HFF-Myc (cell line): ENCODE data around the gene SLC35C1.

Source experiments
- DNase-seq: peaks from one replicate; pipeline ENCODE4 v3.0.0-alpha.2; 2011; ENCODE audit warnings: low read depth; ENCODE audit errors: extremely low read depth
- H3K4me3 ChIP-seq: replicated peaks from 2 replicates; pipeline ENCODE4 v1.5.1; 2011; ENCODE audit warnings: low read depth, mild to moderate bottlenecking, control low read depth, low read length
- TF ChIP-seq, protein P1 (sequence below): IDR thresholded peaks from 2 replicates; pipeline ENCODE4 v1.5.1; 2012; ENCODE audit warnings: mild to moderate bottlenecking, low read depth, low read length, control low read depth; ENCODE audit errors: missing control alignments

Gene SLC35C1

DNA sequence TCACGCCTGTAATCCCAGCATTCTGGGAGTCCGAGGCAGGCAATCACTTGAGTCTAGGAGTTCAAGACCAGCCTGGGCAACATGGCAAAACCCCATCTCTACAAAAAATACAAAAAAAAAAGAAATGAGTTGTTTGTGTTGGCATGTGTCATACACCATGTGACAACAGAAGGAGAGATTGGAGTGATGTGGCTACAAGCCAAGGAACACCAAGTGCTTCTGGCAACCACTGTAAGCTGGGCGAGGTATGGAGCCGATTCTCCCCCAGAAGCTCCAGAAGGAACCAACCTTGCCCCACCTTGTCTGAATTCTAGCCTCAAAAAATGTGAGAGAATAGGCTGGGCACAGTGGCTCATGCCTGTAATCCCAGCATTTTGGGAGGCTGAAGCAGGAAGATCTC is 39.1 kb upstream of the SLC35C1 start:
- H3K4me3 ChIP-seq, result no peak overlapping the region
- DNase-seq, result no peak
- TF ChIP-seq, protein P1, sequence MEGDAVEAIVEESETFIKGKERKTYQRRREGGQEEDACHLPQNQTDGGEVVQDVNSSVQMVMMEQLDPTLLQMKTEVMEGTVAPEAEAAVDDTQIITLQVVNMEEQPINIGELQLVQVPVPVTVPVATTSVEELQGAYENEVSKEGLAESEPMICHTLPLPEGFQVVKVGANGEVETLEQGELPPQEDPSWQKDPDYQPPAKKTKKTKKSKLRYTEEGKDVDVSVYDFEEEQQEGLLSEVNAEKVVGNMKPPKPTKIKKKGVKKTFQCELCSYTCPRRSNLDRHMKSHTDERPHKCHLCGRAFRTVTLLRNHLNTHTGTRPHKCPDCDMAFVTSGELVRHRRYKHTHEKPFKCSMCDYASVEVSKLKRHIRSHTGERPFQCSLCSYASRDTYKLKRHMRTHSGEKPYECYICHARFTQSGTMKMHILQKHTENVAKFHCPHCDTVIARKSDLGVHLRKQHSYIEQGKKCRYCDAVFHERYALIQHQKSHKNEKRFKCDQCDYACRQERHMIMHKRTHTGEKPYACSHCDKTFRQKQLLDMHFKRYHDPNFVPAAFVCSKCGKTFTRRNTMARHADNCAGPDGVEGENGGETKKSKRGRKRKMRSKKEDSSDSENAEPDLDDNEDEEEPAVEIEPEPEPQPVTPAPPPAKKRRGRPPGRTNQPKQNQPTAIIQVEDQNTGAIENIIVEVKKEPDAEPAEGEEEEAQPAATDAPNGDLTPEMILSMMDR, result no peak

DNA sequence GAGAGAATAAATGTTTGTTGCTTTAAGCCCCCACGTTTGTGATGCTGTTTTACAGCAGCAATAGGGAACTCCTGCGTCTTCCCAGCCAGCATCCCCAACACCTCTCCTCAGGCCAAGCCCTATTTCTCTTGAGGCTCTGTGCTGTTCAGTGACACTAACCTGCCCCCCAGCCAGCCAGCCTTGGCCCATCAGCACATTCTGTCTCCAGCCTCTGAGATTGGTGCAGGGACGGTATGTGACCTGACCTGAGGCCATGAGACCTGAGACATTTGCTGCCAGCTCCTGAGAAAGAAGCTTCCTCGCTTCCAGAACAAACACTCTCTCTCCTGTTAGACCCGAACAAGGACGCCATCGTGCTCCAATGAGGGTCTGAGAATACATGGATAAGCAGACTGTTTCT is 38.5 kb upstream of the SLC35C1 start:
- TF ChIP-seq, protein P1, result no peak
- no peak for DNase-seq

DNA sequence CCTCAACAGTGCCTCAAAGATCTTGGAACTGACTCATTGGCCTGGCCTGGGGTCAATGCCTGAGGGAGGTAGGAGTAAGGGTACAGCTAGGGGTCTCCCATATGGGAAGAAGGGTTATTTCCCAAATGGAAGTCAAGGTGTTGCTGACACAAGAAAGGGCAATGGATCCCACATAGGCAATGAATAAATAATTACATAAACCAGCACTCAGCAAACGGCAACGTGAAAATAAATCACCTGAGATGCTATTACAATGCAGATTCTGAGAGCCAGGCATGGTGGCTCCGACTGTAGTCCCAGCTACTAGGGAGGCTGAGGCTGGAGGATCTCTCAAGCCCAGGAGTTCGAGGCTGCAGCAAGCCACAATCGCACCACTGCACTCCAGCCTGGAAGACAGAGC is 36.5 kb upstream of the SLC35C1 start:
- DNase-seq, result no peak
- H3K4me3 ChIP-seq, result no peak overlapping the region

More for the DNA sequence above, 38.5 kb upstream of the SLC35C1 start:
- no peak overlapping the region for H3K4me3 ChIP-seq

DNA sequence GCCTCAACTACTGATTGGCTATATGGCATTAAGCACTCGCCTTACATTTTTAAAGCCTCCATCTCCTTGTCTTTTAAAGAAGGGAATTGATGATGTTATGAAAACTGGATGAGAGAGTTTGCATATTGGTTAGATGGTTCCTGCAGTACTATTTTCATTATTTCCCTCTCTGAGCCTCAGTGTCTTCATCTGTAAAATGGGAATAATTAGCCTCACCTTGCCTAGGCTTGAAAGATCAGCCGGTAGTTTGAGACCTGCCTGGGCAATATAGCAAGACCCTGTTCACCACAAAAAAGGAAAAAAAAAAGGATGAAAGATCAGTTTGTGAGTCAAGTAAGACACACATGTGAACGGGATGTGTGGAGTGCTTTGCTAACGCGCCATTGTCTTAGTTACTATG is 35.0 kb upstream of the SLC35C1 start:
- no peak for DNase-seq
- no peak overlapping the region for H3K4me3 ChIP-seq
- TF ChIP-seq, protein P1, result no peak

More for the DNA sequence above, 36.5 kb upstream of the SLC35C1 start:
- TF ChIP-seq, protein P1, result no peak

DNA sequence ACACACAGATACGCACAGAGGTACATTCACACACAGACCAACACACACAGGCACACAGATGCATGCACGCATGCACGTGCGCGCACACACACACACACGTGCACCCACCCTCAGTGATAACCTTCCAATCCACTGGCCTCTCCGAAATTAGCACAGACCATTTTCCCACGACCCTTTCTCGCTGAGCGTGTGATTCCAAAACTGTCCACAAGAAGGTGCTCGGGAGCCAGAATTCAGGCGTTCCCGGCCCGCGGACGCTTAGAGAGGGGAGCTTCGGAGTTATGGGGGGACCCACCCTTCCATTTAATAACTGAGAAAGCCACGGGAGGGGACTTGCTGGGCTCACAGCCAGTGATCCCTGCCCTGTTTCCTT is 33.8 kb upstream of the SLC35C1 start:
- peak; percentile 12 for DNase-seq
- peak overlapping the region; percentile 26 for H3K4me3 ChIP-seq
- TF ChIP-seq, protein P1, result peak; percentile 83

DNA sequence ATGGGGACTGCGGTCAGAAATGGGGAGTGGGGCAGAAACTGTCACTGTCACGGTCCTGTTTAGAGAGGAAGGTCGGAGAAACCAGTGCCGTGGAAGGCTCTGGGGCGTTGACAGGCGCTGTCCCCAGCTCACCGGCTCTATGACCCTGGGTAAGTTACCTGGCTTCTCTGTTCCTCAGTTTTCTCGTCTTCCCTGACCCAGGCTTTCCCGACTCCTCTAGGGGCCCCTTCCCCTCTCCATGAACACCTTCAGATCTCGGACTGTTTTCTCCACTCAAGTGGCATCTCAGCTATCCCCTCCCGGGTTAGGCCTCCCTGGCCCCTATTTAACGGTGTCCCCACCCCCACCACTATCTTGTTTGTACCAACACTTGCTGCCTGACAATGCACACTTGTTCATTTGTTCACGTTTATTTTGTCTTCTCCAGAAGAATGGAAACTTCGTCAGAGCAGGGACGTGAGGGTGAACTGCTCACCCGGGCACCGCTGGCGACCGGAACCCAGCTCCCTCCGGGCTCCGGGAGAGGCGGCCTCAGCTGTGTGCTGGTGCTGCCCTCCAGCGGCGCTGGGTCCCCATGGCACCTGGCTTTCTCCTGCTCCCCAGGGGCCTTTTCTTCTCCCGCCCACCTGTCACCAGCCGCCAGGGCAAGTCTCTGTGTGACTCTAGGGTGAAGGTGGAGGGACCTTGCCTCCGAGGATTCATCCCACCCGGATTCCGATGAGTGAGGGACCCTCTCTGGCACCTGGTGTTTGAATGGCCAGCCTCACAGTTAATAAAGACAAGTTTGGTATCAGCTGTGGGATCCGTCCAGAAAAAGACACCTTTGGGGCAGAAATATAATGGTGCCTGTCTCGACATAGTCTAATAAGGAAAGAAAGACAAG is 33.1 kb upstream of the SLC35C1 start:
- H3K4me3 ChIP-seq, result peak overlapping the region; percentile 26
- peak; percentile 22 for DNase-seq
- TF ChIP-seq, protein P1, result peak; percentile 94
